ENCODE results near the gene DCAF7. TPM values are rescaled to one million over a fixed set of nuclear protein-coding genes. Genes with fewer than 3 reads are reported as not detected.

DCAF7 gene
- total RNA-seq, 4 donors from 2014 or later: 29.2 to 42.9 (median 41.9) TPM

GRCh38 chr17:63534816-63535455 is 15.3 kb upstream of the DCAF7 start:
- TF ChIP-seq CTCF (IDR thresholded peaks at IDR 0.05) (no peak), POLR2A (IDR thresholded peaks at IDR 0.05) (no peak), EP300 (IDR thresholded peaks at IDR 0.05; ENCODE audit: low read depth) (no peak), POLR2AphosphoS5 (IDR thresholded peaks at IDR 0.05) (no peak)
- peaks cover 6 to 10% (median 8%) of the 10 kb centered on the region in 4 donors for H3K4me1 ChIP-seq
- H3K4me3 ChIP-seq: no peak overlapping the region
- WGBS, 2 donors (ENCODE audit: low coverage in 1 of 2): 80 to 85% methylated on average over 5 to 13 of the region's 13 CpGs
- DNase-seq: no peak
- intact Hi-C loops (cut with DNase I; ENCODE audit: low total_unique reads) (loop anchor here (10.0 kb wide), 1 partner anchor 90 kb away; the partner anchor contains the start of gene CYB561), in situ Hi-C loops (cut with MboI; ENCODE audit: low pct_ligation_motif_present in 1 of 4, low pct_unique_long_range_greater_than_20kb in 1 of 4, low sequenced_read_pairs in 3 of 4) (no loop called here)
- no peaks in the 10 kb centered on the region for H3K9me3 ChIP-seq
- no peak overlapping the region for H3K27ac ChIP-seq
- H3K36me3 ChIP-seq: no peaks in the 10 kb centered on the region
- H3K27me3 ChIP-seq: peaks cover 32% of the 10 kb centered on the region

DNA sequence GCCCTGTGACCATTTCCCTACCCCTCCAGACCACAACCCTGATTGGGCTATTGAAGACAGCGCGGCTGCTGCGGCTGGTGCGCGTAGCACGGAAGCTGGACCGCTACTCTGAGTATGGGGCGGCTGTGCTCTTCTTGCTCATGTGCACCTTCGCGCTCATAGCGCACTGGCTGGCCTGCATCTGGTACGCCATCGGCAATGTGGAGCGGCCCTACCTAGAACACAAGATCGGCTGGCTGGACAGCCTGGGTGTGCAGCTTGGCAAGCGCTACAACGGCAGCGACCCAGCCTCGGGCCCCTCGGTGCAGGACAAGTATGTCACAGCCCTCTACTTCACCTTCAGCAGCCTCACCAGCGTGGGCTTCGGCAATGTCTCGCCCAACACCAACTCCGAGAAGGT is 14.6 kb upstream of the DCAF7 start:
- TF ChIP-seq CTCF (IDR thresholded peaks at IDR 0.05) (no peak), POLR2AphosphoS5 (IDR thresholded peaks at IDR 0.05) (no peak), POLR2A (IDR thresholded peaks at IDR 0.05) (no peak), EP300 (IDR thresholded peaks at IDR 0.05; ENCODE audit: low read depth) (no peak)
- intact Hi-C loops (cut with DNase I; ENCODE audit: low total_unique reads): loop anchor here (10.0 kb wide), 1 partner anchor 91 kb away; the partner anchor contains the start of gene CYB561
- DNase-seq: no peak
- Histone ChIP-seq H3K27me3 (peaks cover 34% of the 10 kb centered on the region), H3K27ac (no peak overlapping the region), H3K36me3 (no peaks in the 10 kb centered on the region), H3K9me3 (no peaks in the 10 kb centered on the region), H3K4me3 (no peak overlapping the region), H3K4me1 (peaks cover 6 to 10% (median 8%) of the 10 kb centered on the region in 4 donors)
- in situ Hi-C loops (cut with MboI; ENCODE audit: low pct_ligation_motif_present in 1 of 4, low pct_unique_long_range_greater_than_20kb in 1 of 4, low sequenced_read_pairs in 3 of 4): no loop called here
- WGBS, 2 donors (ENCODE audit: low coverage in 1 of 2): 95 to 100% methylated on average over 3 to 24 of the region's 24 CpGs

DNA sequence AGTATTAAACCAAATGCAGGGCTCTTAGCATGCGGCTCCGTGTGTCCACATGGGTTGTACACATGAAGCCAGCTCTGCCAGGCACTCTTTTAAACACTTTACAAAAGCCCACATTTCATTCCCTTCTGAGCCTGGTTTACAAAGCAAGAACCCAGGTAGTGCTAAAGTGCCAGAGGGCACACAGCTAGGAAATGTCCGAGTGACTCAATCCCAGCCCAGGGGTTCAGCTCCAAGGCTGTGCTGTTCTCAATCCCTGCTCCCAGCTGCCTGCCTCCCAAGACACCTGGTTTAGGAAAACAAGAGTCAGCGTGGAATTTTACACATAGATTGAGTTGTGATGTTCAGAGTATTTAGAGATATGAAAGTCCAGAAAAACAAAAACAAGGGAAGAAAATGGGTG is 13.3 kb upstream of the DCAF7 start:
- WGBS, 2 donors (ENCODE audit: low coverage in 1 of 2): 89 to 93% methylated on average over 4 of the region's 4 CpGs
- H3K4me3 ChIP-seq: no peak overlapping the region
- in situ Hi-C loops (cut with MboI; ENCODE audit: low pct_ligation_motif_present in 1 of 4, low pct_unique_long_range_greater_than_20kb in 1 of 4, low sequenced_read_pairs in 3 of 4): no loop called here
- H3K27ac ChIP-seq: no peak overlapping the region
- DNase-seq: no peak
- H3K9me3 ChIP-seq: no peaks in the 10 kb centered on the region
- no peak for TF ChIP-seq POLR2AphosphoS5 (IDR thresholded peaks at IDR 0.05)
- no peak for TF ChIP-seq POLR2A (IDR thresholded peaks at IDR 0.05)
- TF ChIP-seq CTCF (IDR thresholded peaks at IDR 0.05): no peak
- TF ChIP-seq EP300 (IDR thresholded peaks at IDR 0.05; ENCODE audit: low read depth): no peak
- H3K4me1 ChIP-seq: peaks cover 6 to 10% (median 8%) of the 10 kb centered on the region in 4 donors
- intact Hi-C loops (cut with DNase I; ENCODE audit: low total_unique reads): loop anchor here (10.0 kb wide), 1 partner anchor 92 kb away; the partner anchor contains the start of gene CYB561
- no peaks in the 10 kb centered on the region for H3K36me3 ChIP-seq
- peaks cover 34% of the 10 kb centered on the region for H3K27me3 ChIP-seq

GRCh38 chr17:63537991-63538692 is 12.1 kb upstream of the DCAF7 start:
- H3K9me3 ChIP-seq: no peaks in the 10 kb centered on the region
- DNase-seq: no peak
- intact Hi-C loops (cut with DNase I; ENCODE audit: low total_unique reads) (loop anchor here (10.0 kb wide), 1 partner anchor 93 kb away; the partner anchor contains the start of gene CYB561), in situ Hi-C loops (cut with MboI; ENCODE audit: low pct_ligation_motif_present in 1 of 4, low pct_unique_long_range_greater_than_20kb in 1 of 4, low sequenced_read_pairs in 3 of 4) (no loop called here)
- no peak overlapping the region for H3K27ac ChIP-seq
- peaks cover 6 to 10% (median 8%) of the 10 kb centered on the region in 4 donors for H3K4me1 ChIP-seq
- H3K36me3 ChIP-seq: no peaks in the 10 kb centered on the region
- H3K4me3 ChIP-seq: peak overlapping the region in 2 of 4 donors; percentile 9 to 26
- peaks cover 34% of the 10 kb centered on the region for H3K27me3 ChIP-seq
- WGBS, 2 donors (ENCODE audit: low coverage in 1 of 2): 7% methylated on average over 40 of the region's 62 CpGs; no CpG with 5 or more reads in 1 of the 2 donors
- TF ChIP-seq POLR2AphosphoS5 (IDR thresholded peaks at IDR 0.05): no peak
- TF ChIP-seq EP300 (IDR thresholded peaks at IDR 0.05; ENCODE audit: low read depth): no peak
- TF ChIP-seq CTCF (IDR thresholded peaks at IDR 0.05): no peak
- no peak for TF ChIP-seq POLR2A (IDR thresholded peaks at IDR 0.05)

All from transverse colon (tissue), 4 donors.